Neural progenitor cell (in vitro differentiated cells): ENCODE measurements around the gene SLC12A7. TPM values are rescaled to one million over a fixed set of nuclear protein-coding genes. Genes with fewer than 3 reads are reported as not detected.

Experiments used
- DNase-seq: peaks from one replicate; pipeline ENCODE4 v3.0.0-alpha.2; 2016; ENCODE audit warnings: low spot score
- H2AFZ ChIP-seq: fragments of 200-600 bp; sonication (generic); replicated peaks from 2 replicates; pipeline ENCODE4 v1.6.1; 2016; ENCODE audit warnings: antibody characterized with exemption
- H3F3A ChIP-seq: fragments of 200-600 bp; sonication (generic); 2 replicates; pipeline ENCODE4 v1.6.1; 2016; ENCODE audit warnings: antibody characterized with exemption, low read depth
- H3K27ac ChIP-seq: fragments of 200-600 bp; sonication (generic); 2 replicates; pipeline ENCODE4 v1.5.1; 2016; ENCODE audit warnings: mild to moderate bottlenecking
- H3K27me3 ChIP-seq: fragments of 200-600 bp; sonication (generic); 2 replicates; pipeline ENCODE4 v1.6.1; 2016; ENCODE audit warnings: mild to moderate bottlenecking, moderate library complexity
- H3K36me3 ChIP-seq: fragments of 200-600 bp; sonication (generic); 2 replicates; pipeline ENCODE4 v1.5.1; 2016
- H3K4me1 ChIP-seq: fragments of 200-600 bp; sonication (generic); 2 replicates; pipeline ENCODE4 v1.6.1; 2016; ENCODE audit warnings: mixed run types
- H3K4me2 ChIP-seq: fragments of 200-600 bp; sonication (generic); 2 replicates; pipeline ENCODE4 v1.6.1; 2016
- H3K4me3 ChIP-seq: fragments of 200-600 bp; sonication (generic); 2 replicates; pipeline ENCODE4 v1.5.1; 2016
- H3K79me2 ChIP-seq: fragments of 200-600 bp; sonication (generic); 2 replicates; pipeline ENCODE4 v1.6.1; 2016; ENCODE audit warnings: low read depth
- H3K9ac ChIP-seq: fragments of 200-600 bp; sonication (generic); 2 replicates; pipeline ENCODE4 v1.6.1; 2016
- H3K9me3 ChIP-seq: fragments of 200-600 bp; sonication (generic); 2 replicates; pipeline ENCODE4 v1.5.1; 2016; ENCODE audit warnings: low read depth
- H4K20me1 ChIP-seq: fragments of 200-600 bp; sonication (generic); 2 replicates; pipeline ENCODE4 v1.6.1; 2016; ENCODE audit warnings: low read depth
- H3K27ac Mint-ChIP-seq: 3 replicates; pipeline ENCODE4 v1.8.0; 2021; ENCODE audit warnings: mixed read lengths
- H3K27me3 Mint-ChIP-seq: 2 replicates; pipeline ENCODE4 v1.8.0; 2022; ENCODE audit warnings: low read depth, mild to moderate bottlenecking, inconsistent platforms, moderate library complexity, mixed read lengths; ENCODE audit not compliant: insufficient read depth
- H3K36me3 Mint-ChIP-seq: 3 replicates; pipeline ENCODE4 v1.8.0; 2021; ENCODE audit warnings: mixed read lengths
- H3K4me1 Mint-ChIP-seq: 3 replicates; pipeline ENCODE4 v1.8.0; 2021; ENCODE audit warnings: mixed read lengths
- H3K4me3 Mint-ChIP-seq: 3 replicates; pipeline ENCODE4 v1.8.0; 2021; ENCODE audit warnings: mild to moderate bottlenecking, moderate library complexity, mixed read lengths
- H3K9me3 Mint-ChIP-seq: 3 replicates; pipeline ENCODE4 v1.8.0; 2020; ENCODE audit warnings: mixed read lengths
- CTCF ChIP-seq: fragments of 200-600 bp; sonication (generic); IDR thresholded peaks from 2 replicates; pipeline ENCODE4 v1.5.1; 2017; ENCODE audit warnings: antibody characterized with exemption, mild to moderate bottlenecking
- EZH2 ChIP-seq: fragments of 200-600 bp; sonication (generic); IDR thresholded peaks from 2 replicates; pipeline ENCODE4 v1.6.1; 2017; ENCODE audit warnings: antibody characterized with exemption, mild to moderate bottlenecking, moderate library complexity
- EZH2phosphoT487 ChIP-seq: fragments of 200-600 bp; sonication (generic); IDR thresholded peaks from 2 replicates; pipeline ENCODE4 v1.6.1; 2017; ENCODE audit warnings: antibody characterized with exemption
- total RNA-seq: library from RNA; depleted of rRNA; stranded (reverse); fragments of >200 nt; gene quantifications from 2 replicates; pipeline ENCODE4 v1.2.3, GENCODE V29; 2015; ENCODE audit warnings: low replicate concordance

Gene SLC12A7
- total RNA-seq, 1 donor from 2014 or later = 7.5 TPM

GRCh38 chr5:1065143-1065750 lies 46.6 kb downstream of the SLC12A7 start:
- no peaks in the 10 kb centered on the region for H3K79me2 ChIP-seq
- TF ChIP-seq CTCF (no peak), EZH2 (no peak), EZH2phosphoT487 (no peak)
- no peak overlapping the region for H3K9ac ChIP-seq
- no peak overlapping the region for H3K27ac ChIP-seq
- peaks cover 2% of the 10 kb centered on the region for H3K4me1 Mint-ChIP-seq
- H3K4me2 ChIP-seq = no peak overlapping the region
- no peaks in the 10 kb centered on the region for H3K4me1 ChIP-seq
- no peak overlapping the region for H3K4me3 Mint-ChIP-seq
- no peak overlapping the region for H3K4me3 ChIP-seq
- H3K9me3 Mint-ChIP-seq = no peaks in the 10 kb centered on the region
- peaks cover 8% of the 10 kb centered on the region for H4K20me1 ChIP-seq
- H3K9me3 ChIP-seq = no peaks in the 10 kb centered on the region
- no peaks in the 10 kb centered on the region for H3K36me3 Mint-ChIP-seq
- H2AFZ ChIP-seq = no peak overlapping the region
- H3K27ac Mint-ChIP-seq = no peak overlapping the region
- H3K27me3 Mint-ChIP-seq = peaks cover 5% of the 10 kb centered on the region
- DNase-seq = no peak
- no peaks in the 10 kb centered on the region for H3K36me3 ChIP-seq
- H3K27me3 ChIP-seq = no peaks in the 10 kb centered on the region
- no peaks in the 10 kb centered on the region for H3F3A ChIP-seq

DNA sequence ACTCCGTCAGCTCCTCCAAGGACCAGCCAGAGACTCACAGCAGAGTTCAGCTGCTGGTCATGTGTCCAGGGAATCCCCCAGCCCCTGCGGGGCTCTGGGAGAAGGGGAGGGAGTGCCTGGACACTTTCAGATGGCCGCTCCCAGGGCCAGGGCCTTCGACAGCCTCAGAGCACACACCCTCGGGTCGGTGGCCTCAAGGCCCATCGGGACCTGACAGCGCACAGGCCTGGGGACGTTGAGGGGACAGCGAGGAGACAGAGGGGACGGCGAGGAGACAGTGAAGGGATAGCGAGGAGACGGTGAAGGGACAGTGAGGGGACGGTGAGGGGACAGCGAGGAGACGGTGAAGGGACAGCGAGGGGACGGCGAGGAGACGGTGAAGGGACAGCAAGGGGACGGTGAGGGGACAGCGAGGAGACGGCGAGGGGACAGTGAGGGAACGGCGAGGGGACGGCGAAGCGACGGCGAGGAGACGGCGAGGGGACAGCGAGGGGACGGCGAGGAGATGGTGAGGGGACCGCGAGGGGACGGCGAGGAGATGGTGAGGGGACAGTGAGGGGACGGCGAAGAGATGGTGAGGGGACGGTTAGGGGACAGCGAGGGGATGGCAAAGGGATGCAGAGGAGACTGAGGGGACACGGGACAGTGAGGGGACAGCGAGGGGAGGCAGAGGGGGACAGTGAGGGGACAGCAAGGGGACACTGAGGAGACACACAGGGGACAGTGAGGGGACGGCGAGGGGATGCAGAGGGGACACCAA lies 47.3 kb downstream of the SLC12A7 start:
- H3K4me3 Mint-ChIP-seq = no peak overlapping the region
- no peak overlapping the region for H3K27ac ChIP-seq
- peaks cover 5% of the 10 kb centered on the region for H3K27me3 Mint-ChIP-seq
- no peak overlapping the region for H3K27ac Mint-ChIP-seq
- peaks cover 8% of the 10 kb centered on the region for H4K20me1 ChIP-seq
- no peak overlapping the region for H2AFZ ChIP-seq
- H3K36me3 Mint-ChIP-seq = no peaks in the 10 kb centered on the region
- H3K9me3 ChIP-seq = no peaks in the 10 kb centered on the region
- no peaks in the 10 kb centered on the region for H3K27me3 ChIP-seq
- H3F3A ChIP-seq = no peaks in the 10 kb centered on the region
- no peak for DNase-seq
- no peak overlapping the region for H3K4me3 ChIP-seq
- H3K36me3 ChIP-seq = no peaks in the 10 kb centered on the region
- no peaks in the 10 kb centered on the region for H3K79me2 ChIP-seq
- peaks cover 5% of the 10 kb centered on the region for H3K4me1 Mint-ChIP-seq
- H3K9ac ChIP-seq = no peak overlapping the region
- H3K4me2 ChIP-seq = no peak overlapping the region
- H3K9me3 Mint-ChIP-seq = no peaks in the 10 kb centered on the region
- no peaks in the 10 kb centered on the region for H3K4me1 ChIP-seq
- TF ChIP-seq EZH2 = no peak
- no peak for TF ChIP-seq CTCF
- TF ChIP-seq EZH2phosphoT487 = no peak

GRCh38 chr5:1063661-1064382 lies 48.0 kb downstream of the SLC12A7 start:
- Histone ChIP-seq H2AFZ (no peak overlapping the region), H3K4me3 (no peak overlapping the region), H3K27ac (no peak overlapping the region), H3K4me2 (no peak overlapping the region), H4K20me1 (peaks cover 8% of the 10 kb centered on the region), H3K9ac (no peak overlapping the region), H3K79me2 (no peaks in the 10 kb centered on the region), H3K27me3 (no peaks in the 10 kb centered on the region), H3K9me3 (no peaks in the 10 kb centered on the region), H3F3A (no peaks in the 10 kb centered on the region), H3K36me3 (no peaks in the 10 kb centered on the region), H3K4me1 (no peaks in the 10 kb centered on the region)
- no peaks in the 10 kb centered on the region for H3K36me3 Mint-ChIP-seq
- H3K4me1 Mint-ChIP-seq = peaks cover 5% of the 10 kb centered on the region
- no peak overlapping the region for H3K4me3 Mint-ChIP-seq
- H3K27ac Mint-ChIP-seq = no peak overlapping the region
- H3K27me3 Mint-ChIP-seq = peaks cover 5% of the 10 kb centered on the region
- H3K9me3 Mint-ChIP-seq = no peaks in the 10 kb centered on the region
- DNase-seq = no peak
- TF ChIP-seq EZH2 (no peak), CTCF (no peak), EZH2phosphoT487 (no peak)
